DOHH2 (cell line): ENCODE results near the gene HK1.

ENCODE experiments used
- H3F3A ChIP-seq: fragments of 200-600 bp; sonication (generic), shearing (Covaris generic); 2 replicates; pipeline ENCODE4 v1.6.0; 2016; ENCODE audit warnings: antibody characterized with exemption, mild to moderate bottlenecking; ENCODE audit not compliant: control insufficient read depth, insufficient read depth
- H3K27ac ChIP-seq: fragments of 200-600 bp; sonication (generic); 2 replicates; pipeline ENCODE4 v1.5.1; 2014; ENCODE audit warnings: low read depth, mild to moderate bottlenecking, low read length, moderate library complexity
- H3K27me3 ChIP-seq: fragments of 200-600 bp; sonication (generic); 2 replicates; pipeline ENCODE4 v1.6.1; 2014; ENCODE audit warnings: mild to moderate bottlenecking, low read length, mixed read lengths; ENCODE audit not compliant: control insufficient read depth
- H3K36me3 ChIP-seq: fragments of 200-600 bp; sonication (generic); 2 replicates; pipeline ENCODE4 v1.6.1; 2014; ENCODE audit warnings: mild to moderate bottlenecking, low read length, moderate library complexity, mixed read lengths; ENCODE audit not compliant: control insufficient read depth
- H3K4me1 ChIP-seq: fragments of 200-600 bp; sonication (generic); 2 replicates; pipeline ENCODE4 v1.6.1; 2014; ENCODE audit warnings: mild to moderate bottlenecking, low read length, mixed read lengths; ENCODE audit not compliant: control insufficient read depth
- H3K4me2 ChIP-seq: fragments of 200-600 bp; sonication (generic); 2 replicates; pipeline ENCODE4 v1.6.0; 2014; ENCODE audit warnings: mild to moderate bottlenecking, low read length, moderate library complexity
- H3K4me3 ChIP-seq: fragments of 200-600 bp; sonication (generic); 2 replicates; pipeline ENCODE4 v1.5.1; 2014; ENCODE audit warnings: mild to moderate bottlenecking, low read length, mixed read lengths
- H3K79me2 ChIP-seq: fragments of 200-600 bp; sonication (generic); 2 replicates; pipeline ENCODE4 v1.6.1; 2014; ENCODE audit warnings: mild to moderate bottlenecking, low read length, mixed read lengths; ENCODE audit not compliant: control insufficient read depth
- H3K9me2 ChIP-seq: fragments of 200-600 bp; sonication (generic); replicated peaks from 2 replicates; pipeline ENCODE4 v1.6.1; 2014; ENCODE audit warnings: mild to moderate bottlenecking, low read length, mixed read lengths; ENCODE audit not compliant: control insufficient read depth
- H3K9me3 ChIP-seq: fragments of 200-600 bp; sonication (generic); 2 replicates; pipeline ENCODE4 v1.6.1; 2014; ENCODE audit warnings: antibody characterized with exemption, low read length, mixed read lengths; ENCODE audit not compliant: control insufficient read depth, insufficient read depth
- H4K20me1 ChIP-seq: fragments of 200-600 bp; sonication (generic); 2 replicates; pipeline ENCODE4 v1.6.0; 2014; ENCODE audit warnings: low read depth, mild to moderate bottlenecking, antibody characterized with exemption, low read length, moderate library complexity; ENCODE audit not compliant: control insufficient read depth, insufficient read depth
- CTCF ChIP-seq: fragments of 200-600 bp; sonication (generic); IDR thresholded peaks from one replicate; pipeline ENCODE4 v1.5.1; 2014; ENCODE audit warnings: antibody characterized with exemption, mild to moderate bottlenecking, low read depth, low read length; ENCODE audit not compliant: poor library complexity, severe bottlenecking
- EZH2phosphoT487 ChIP-seq: fragments of 200-600 bp; sonication (generic); IDR thresholded peaks from 2 replicates; pipeline ENCODE4 v1.6.1; 2017; ENCODE audit warnings: borderline replicate concordance, mild to moderate bottlenecking, antibody characterized with exemption, low read length, moderate library complexity, mixed read lengths

Gene HK1

GRCh38 chr10:69409176-69409495 lies 130.8 kb downstream of the HK1 start:
- H3K4me3 ChIP-seq, result peak overlapping the region; percentile 61
- no peaks in the 10 kb centered on the region for H3K27me3 ChIP-seq
- no peaks in the 10 kb centered on the region for H3K79me2 ChIP-seq
- no peak overlapping the region for H3K27ac ChIP-seq
- peaks cover 22% of the 10 kb centered on the region for H3K4me1 ChIP-seq
- no peaks in the 10 kb centered on the region for H3F3A ChIP-seq
- H3K4me2 ChIP-seq, result peak overlapping the region; percentile 63
- TF ChIP-seq CTCF (no peak), EZH2phosphoT487 (no peak)
- no peaks in the 10 kb centered on the region for H3K9me3 ChIP-seq
- H3K9me2 ChIP-seq, result no peaks in the 10 kb centered on the region
- H4K20me1 ChIP-seq, result no peaks in the 10 kb centered on the region
- H3K36me3 ChIP-seq, result no peaks in the 10 kb centered on the region

- H3K27me3 ChIP-seq, result no peaks in the 10 kb centered on the region
- H3K27ac ChIP-seq, result no peak overlapping the region
- H4K20me1 ChIP-seq, result no peaks in the 10 kb centered on the region
- H3K36me3 ChIP-seq, result no peaks in the 10 kb centered on the region
- no peaks in the 10 kb centered on the region for H3F3A ChIP-seq
- H3K4me1 ChIP-seq, result peaks cover 22% of the 10 kb centered on the region
- no peak overlapping the region for H3K4me3 ChIP-seq
- peak overlapping the region; percentile 25; the same call in 1 of the 2 replicates for H3K4me2 ChIP-seq
- H3K9me3 ChIP-seq, result no peaks in the 10 kb centered on the region
- TF ChIP-seq CTCF (no peak), EZH2phosphoT487 (no peak)
- no peaks in the 10 kb centered on the region for H3K79me2 ChIP-seq
- no peaks in the 10 kb centered on the region for H3K9me2 ChIP-seq
Measured at GRCh38 chr10:69409968-69410367, 131.7 kb downstream of the HK1 start.

GRCh38 chr10:69410487-69410886 lies 132.2 kb downstream of the HK1 start:
- no peak overlapping the region for H3K4me2 ChIP-seq
- no peaks in the 10 kb centered on the region for H3F3A ChIP-seq
- TF ChIP-seq CTCF (no peak), EZH2phosphoT487 (no peak)
- H3K9me2 ChIP-seq, result no peaks in the 10 kb centered on the region
- H3K9me3 ChIP-seq, result no peaks in the 10 kb centered on the region
- H3K27ac ChIP-seq, result no peak overlapping the region
- no peaks in the 10 kb centered on the region for H4K20me1 ChIP-seq
- no peaks in the 10 kb centered on the region for H3K79me2 ChIP-seq
- peaks cover 22% of the 10 kb centered on the region for H3K4me1 ChIP-seq
- H3K36me3 ChIP-seq, result no peaks in the 10 kb centered on the region
- H3K4me3 ChIP-seq, result no peak overlapping the region
- H3K27me3 ChIP-seq, result no peaks in the 10 kb centered on the region

- Histone ChIP-seq H3K27me3 (no peaks in the 10 kb centered on the region), H3K9me2 (no peaks in the 10 kb centered on the region), H3K36me3 (no peaks in the 10 kb centered on the region), H4K20me1 (no peaks in the 10 kb centered on the region), H3F3A (no peaks in the 10 kb centered on the region), H3K27ac (no peak overlapping the region), H3K4me1 (peaks cover 22% of the 10 kb centered on the region), H3K4me2 (no peak overlapping the region), H3K4me3 (no peak overlapping the region), H3K79me2 (no peaks in the 10 kb centered on the region), H3K9me3 (no peaks in the 10 kb centered on the region)
- TF ChIP-seq EZH2phosphoT487 (no peak), CTCF (no peak)
Measured at GRCh38 chr10:69411476-69411875, 133.2 kb downstream of the HK1 start.
